LNCAP (cell line): ENCODE results near the gene SPA17.

Experiments
- TF ChIP-seq, protein P1 (sequence below): fragments of 450-650 bp; IDR thresholded peaks from 2 replicates; pipeline ENCODE4 v1.5.1; 2017; ENCODE audit warnings: mild to moderate bottlenecking

SPA17 gene

GRCh38 chr11:124738713-124739478 lies 65.2 kb downstream of the SPA17 start:
- TF ChIP-seq, protein P1, sequence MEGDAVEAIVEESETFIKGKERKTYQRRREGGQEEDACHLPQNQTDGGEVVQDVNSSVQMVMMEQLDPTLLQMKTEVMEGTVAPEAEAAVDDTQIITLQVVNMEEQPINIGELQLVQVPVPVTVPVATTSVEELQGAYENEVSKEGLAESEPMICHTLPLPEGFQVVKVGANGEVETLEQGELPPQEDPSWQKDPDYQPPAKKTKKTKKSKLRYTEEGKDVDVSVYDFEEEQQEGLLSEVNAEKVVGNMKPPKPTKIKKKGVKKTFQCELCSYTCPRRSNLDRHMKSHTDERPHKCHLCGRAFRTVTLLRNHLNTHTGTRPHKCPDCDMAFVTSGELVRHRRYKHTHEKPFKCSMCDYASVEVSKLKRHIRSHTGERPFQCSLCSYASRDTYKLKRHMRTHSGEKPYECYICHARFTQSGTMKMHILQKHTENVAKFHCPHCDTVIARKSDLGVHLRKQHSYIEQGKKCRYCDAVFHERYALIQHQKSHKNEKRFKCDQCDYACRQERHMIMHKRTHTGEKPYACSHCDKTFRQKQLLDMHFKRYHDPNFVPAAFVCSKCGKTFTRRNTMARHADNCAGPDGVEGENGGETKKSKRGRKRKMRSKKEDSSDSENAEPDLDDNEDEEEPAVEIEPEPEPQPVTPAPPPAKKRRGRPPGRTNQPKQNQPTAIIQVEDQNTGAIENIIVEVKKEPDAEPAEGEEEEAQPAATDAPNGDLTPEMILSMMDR, result no peak

DNA sequence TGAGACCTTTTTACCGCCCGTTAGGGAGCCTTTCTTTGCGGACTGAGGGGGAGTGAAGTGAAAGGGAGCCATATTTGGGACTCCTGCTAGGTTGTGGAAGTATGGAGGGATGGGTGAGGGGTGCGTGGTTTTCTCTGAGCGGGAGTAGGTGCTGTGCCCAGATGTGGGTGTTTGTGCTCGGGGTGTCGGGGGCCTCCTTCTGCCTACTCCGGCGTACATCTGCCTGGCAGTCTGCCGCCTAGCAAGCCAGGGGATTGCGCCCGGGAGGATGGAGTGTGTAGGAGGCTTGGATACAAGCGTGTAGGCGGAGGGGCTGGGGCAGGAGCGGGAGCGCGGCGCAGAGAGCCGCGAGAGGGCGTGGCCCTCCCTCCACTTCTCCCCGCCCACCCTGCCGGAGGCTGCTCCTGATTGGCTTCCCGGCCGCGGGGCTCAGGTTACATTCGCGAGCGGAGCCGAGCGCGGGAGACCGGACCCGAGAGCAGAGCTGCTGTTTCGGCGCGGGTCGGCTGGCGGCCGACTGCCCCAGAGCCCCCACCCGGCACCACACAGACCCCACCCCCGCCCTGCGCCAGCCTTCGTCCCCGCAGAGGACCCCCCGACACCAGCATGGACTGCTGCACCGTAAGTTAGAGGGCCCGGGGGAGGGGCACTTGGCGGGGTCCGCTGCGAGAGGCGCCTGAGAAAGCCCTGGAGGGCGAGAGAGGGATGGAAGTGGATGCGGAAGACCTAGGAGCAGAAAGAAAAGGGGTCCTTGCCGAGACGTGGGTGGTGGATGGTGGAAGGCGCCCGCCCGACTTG lies 66.0 kb downstream of the SPA17 start, which contains the start of gene NRGN:
TSS of gene NRGN (plus strand) at position 464 of the 798 bp plus-strand sequence. CDS start at position 607, 143 bp downstream.
- TF ChIP-seq, protein P1, result no peak

- TF ChIP-seq, protein P1, result peak; percentile 34; the same call in 1 of the 2 replicates
These were observed 66.7 kb downstream of the SPA17 start for GRCh38 chr11:124740277-124740882.

DNA sequence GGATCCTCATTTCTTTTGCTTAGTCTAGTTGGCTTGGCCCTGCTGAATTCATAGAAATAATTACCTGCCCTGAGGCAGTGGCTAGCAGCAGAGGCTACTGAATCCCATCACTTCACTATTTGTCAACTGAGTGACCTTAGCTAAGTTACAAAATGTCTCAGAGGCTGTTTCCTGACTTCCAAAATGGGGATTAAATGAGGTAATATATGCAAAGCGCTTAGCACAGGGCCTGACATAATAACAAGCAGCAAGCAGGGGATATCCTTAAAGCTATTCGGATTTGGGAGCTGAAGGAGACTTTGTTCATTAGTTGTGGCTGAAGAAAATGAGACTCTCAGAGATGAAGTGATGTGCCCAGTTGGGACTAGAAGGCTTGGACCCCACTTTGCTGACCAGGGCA lies 68.9 kb downstream of the SPA17 start:
- TF ChIP-seq, protein P1, result no peak

DNA sequence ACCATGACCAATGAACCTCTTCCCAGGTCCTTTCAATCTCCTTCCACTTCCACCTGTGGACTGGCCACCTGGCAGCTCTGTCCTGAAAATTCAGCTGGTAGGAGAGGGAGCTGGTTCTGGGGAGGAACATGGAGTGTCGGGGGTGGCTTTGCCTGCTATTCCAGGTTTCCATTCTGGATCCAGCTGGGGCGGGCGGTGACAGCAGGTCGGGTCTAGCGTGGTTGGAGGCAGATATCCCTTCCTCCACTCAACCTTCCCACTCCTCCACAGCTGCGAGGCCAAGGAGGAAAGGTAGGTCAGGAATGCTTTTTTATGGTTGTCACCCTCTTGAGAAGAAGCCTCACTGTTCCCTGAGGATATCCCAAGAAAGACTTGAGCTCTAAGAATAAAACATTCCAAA lies 69.3 kb downstream of the SPA17 start:
- TF ChIP-seq, protein P1, result no peak

- TF ChIP-seq, protein P1, result no peak
These were observed 71.6 kb downstream of the SPA17 start for GRCh38 chr11:124745270-124745834.
